Measurements from ENCODE around the gene ACAP3. TPM values are rescaled to one million over a fixed set of nuclear protein-coding genes. Genes with fewer than 3 reads are reported as not detected.

The ACAP3 gene
- total RNA-seq, 1 donor from 2014 or later: 55.7 TPM

DNA sequence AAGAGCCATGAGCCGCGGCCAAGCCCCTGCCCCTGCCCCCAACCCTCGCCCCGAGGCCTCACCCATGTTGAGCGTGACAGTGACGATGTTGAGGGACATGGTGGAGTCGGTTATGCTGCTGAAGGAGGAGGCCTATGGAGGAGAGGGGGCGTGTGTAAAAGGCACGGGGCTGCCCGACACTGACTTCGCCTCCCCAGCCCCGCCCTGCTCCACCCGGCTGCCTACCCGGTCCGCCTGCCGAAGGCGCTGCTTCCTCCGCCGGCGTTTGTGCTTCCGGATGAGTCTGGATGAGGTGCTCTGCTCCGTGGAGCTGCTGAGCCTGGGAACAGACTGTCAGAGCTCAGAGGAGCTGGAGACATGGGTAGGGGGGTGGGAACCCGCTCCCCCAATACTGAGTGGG is 32.5 kb upstream of the ACAP3 start:
- H3K36me3 Mint-ChIP-seq (ENCODE audit: low read depth): peaks cover 27% of the 10 kb centered on the region
- intact Hi-C loops (cut with micrococcal nuclease): no loop called here
- H3K9me3 Mint-ChIP-seq: no peaks in the 10 kb centered on the region
- DNase-seq: no peak
- H3K4me1 Mint-ChIP-seq: peaks cover 2% of the 10 kb centered on the region
- no peak overlapping the region for H3K27ac Mint-ChIP-seq
- no peak overlapping the region for H3K4me3 Mint-ChIP-seq
- H3K27me3 Mint-ChIP-seq: no peaks in the 10 kb centered on the region

DNA sequence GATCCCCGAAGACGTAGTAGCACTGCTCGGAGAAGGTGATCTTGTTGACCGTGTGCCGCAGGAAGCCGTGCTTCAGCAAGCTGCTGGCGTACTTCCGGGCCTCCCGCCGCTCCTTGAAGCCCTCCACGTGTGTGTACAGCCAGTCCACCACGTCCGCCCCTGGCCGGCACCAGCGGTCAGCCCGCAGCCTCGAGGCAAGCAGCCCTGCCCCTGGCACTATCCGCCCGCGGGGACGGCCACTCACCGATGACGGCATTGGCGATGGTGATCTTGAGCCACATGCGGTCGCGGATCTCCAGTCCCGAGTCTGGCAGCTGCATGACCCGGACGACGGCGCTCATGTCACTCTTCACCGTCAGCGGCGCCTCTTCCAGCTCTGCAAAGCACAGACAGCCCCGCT is 30.5 kb upstream of the ACAP3 start:
- Mint-ChIP-seq H3K27me3 (no peaks in the 10 kb centered on the region), H3K4me1 (no peaks in the 10 kb centered on the region), H3K4me3 (no peak overlapping the region), H3K36me3 (ENCODE audit: low read depth) (peaks cover 27% of the 10 kb centered on the region), H3K9me3 (no peaks in the 10 kb centered on the region), H3K27ac (no peak overlapping the region)
- no peak for DNase-seq
- intact Hi-C loops (cut with micrococcal nuclease): no loop called here

DNA sequence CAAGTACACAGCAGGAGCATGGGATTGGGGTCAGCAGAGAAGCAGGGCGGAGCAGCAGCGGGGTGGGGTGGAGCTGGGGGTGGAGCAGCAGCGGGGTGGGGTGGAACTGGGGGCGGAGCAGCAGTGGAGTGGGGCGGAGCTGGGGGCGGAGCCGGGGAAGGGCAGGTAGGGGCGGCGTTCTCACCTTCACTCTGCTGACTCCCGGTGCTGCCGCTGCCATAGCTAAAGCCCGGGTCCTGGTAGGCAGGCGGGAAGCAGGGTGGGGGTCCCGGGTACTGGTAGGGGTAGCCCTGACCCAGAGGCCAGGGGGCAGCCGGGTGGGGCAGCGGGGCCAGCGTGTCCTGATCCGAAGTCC is 30.0 kb upstream of the ACAP3 start:
- DNase-seq: peak; percentile 78
- Mint-ChIP-seq H3K4me1 (no peaks in the 10 kb centered on the region), H3K36me3 (ENCODE audit: low read depth) (peaks cover 27% of the 10 kb centered on the region), H3K27me3 (no peaks in the 10 kb centered on the region), H3K4me3 (no peak overlapping the region), H3K9me3 (no peaks in the 10 kb centered on the region), H3K27ac (no peak overlapping the region)
- intact Hi-C loops (cut with micrococcal nuclease): no loop called here

DNA sequence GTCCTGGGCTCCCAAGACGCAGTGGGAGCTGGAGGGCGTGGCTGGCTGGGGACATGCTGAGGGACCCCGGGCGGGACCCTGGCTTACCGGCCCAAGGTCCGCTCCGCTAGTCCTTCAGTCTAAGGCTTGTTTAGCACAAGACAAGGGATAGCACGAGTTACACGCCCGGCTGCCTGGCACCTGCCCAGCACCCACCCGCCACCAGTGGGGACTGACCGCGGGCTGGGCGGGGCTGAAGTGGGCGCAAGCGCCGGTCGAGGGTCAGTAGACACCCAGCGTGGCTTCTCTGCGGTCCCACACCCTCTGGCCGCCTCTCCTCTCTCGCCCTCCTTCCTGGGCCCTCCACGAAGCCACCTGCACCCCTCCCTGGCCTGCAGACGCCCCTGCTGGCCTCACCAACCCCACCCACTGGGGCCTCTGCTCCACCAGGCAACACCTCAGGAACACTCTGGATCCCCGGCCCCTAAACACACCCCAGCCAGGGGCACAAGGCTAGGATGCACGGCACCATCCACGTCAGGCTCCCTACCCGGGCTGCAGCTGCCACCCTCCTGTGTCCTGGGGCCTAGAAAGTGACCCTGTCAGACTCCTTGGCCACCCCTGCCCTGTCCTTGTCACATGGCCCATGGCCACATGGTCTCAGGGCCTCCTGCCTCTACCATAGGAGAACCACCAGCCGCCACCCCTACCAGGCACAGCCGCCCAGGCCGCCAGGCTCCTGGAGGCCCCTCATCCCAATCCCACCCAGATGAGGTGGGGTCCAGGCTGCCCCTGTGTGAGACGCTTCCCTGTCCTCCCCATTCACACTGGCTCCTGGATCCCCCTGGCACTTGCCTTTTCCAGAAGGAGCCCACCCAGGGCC is 29.4 kb upstream of the ACAP3 start:
- no peaks in the 10 kb centered on the region for H3K9me3 Mint-ChIP-seq
- intact Hi-C loops (cut with micrococcal nuclease): no loop called here
- no peak overlapping the region for H3K27ac Mint-ChIP-seq
- H3K27me3 Mint-ChIP-seq: no peaks in the 10 kb centered on the region
- DNase-seq: no peak
- H3K4me3 Mint-ChIP-seq: no peak overlapping the region
- H3K4me1 Mint-ChIP-seq: no peaks in the 10 kb centered on the region
- peaks cover 27% of the 10 kb centered on the region for H3K36me3 Mint-ChIP-seq (ENCODE audit: low read depth)

DNA sequence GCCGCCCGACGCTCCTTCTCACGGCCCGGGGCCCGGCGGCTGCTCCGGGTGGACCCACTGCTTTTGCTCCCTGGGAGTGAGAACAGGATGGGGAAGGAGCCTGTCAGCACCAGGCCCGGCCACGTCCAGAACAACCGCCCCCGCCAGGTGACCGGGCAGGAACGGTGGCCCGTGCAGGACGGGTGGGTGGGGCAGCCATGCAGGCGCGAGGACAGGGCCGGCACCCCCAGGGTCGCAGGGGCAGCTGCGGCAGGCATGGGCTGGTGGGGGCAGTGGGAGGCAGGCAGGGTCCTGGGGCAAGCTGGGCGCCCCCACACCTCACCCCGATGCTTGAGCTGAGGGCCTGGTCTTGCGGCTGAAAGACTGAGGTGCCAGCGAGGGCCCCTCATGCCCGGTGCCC is 28.7 kb upstream of the ACAP3 start:
- no peaks in the 10 kb centered on the region for H3K9me3 Mint-ChIP-seq
- no peak overlapping the region for H3K4me3 Mint-ChIP-seq
- no peaks in the 10 kb centered on the region for H3K27me3 Mint-ChIP-seq
- peaks cover 27% of the 10 kb centered on the region for H3K36me3 Mint-ChIP-seq (ENCODE audit: low read depth)
- H3K4me1 Mint-ChIP-seq: no peaks in the 10 kb centered on the region
- intact Hi-C loops (cut with micrococcal nuclease): no loop called here
- H3K27ac Mint-ChIP-seq: no peak overlapping the region
- DNase-seq: no peak

DNA sequence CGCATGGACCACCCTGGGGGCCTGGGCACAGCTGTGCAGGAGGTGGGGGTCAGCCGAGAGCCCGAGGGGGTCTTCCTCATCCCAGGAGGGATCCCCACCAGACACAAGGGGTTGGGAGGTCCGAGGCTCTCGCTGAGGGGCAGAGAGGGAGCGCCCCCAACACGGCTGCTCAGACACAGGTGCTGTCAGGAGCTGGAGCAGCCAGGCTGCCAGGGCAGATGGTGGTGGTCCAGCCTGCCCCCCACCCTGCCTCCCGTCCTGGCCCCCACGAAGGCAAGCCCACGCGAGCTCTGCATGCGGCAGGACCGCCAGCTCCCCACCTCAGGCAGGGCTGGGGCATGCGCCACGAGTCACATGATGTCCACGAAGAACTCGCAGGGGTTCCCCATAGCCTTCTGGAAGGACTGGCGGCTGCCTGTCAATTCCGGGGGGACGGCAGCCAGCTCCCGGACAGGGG is 28.1 kb upstream of the ACAP3 start:
- no peak overlapping the region for H3K27ac Mint-ChIP-seq
- no peaks in the 10 kb centered on the region for H3K27me3 Mint-ChIP-seq
- intact Hi-C loops (cut with micrococcal nuclease): no loop called here
- H3K36me3 Mint-ChIP-seq (ENCODE audit: low read depth): peaks cover 21% of the 10 kb centered on the region
- H3K4me1 Mint-ChIP-seq: no peaks in the 10 kb centered on the region
- H3K4me3 Mint-ChIP-seq: no peak overlapping the region
- H3K9me3 Mint-ChIP-seq: no peaks in the 10 kb centered on the region
- DNase-seq: no peak

DNA sequence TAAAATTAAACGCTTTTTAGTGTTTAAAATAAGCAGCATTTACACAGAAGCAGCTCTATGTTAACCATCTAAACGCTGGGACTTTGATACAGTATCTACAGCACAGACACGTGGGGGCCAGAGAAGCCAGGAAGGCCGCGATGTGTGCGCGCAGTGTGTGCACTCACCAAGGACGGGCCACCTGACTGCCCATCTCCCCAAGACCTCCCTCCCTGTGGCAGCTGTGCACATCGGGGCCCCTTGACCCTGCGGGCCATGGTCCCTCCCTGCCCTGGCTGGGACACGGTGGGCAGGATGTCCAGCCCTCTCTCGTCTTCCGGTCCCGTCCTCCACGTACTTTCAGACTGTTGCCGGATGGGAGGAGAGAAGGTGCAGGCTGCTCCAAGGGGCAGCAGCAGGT is 27.6 kb upstream of the ACAP3 start:
- Mint-ChIP-seq H3K9me3 (no peaks in the 10 kb centered on the region), H3K36me3 (ENCODE audit: low read depth) (peaks cover 16% of the 10 kb centered on the region), H3K27me3 (no peaks in the 10 kb centered on the region), H3K4me1 (no peaks in the 10 kb centered on the region), H3K27ac (no peak overlapping the region), H3K4me3 (no peak overlapping the region)
- intact Hi-C loops (cut with micrococcal nuclease): no loop called here
- DNase-seq: no peak

DNA sequence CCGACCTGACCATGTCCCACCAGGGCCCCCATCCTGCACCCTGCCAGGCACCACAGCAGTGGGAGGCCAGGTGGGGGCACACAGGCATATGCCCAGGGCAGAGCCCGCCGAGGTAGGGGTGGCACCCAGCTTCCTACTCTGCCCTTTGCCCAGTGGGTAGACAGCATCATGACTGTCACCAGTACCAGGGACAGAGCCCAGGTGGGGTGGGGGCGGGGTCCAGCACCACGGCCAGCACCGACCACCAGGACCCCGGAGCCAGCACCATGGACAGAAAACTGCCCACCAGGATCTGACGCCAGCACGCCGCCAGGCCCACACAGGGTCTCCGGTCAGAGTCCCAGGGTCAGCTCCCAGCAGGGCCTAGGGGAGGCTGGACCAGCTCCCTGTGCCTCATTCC is 27.1 kb upstream of the ACAP3 start:
- H3K4me3 Mint-ChIP-seq: no peak overlapping the region
- no peaks in the 10 kb centered on the region for H3K9me3 Mint-ChIP-seq
- no peak overlapping the region for H3K27ac Mint-ChIP-seq
- DNase-seq: no peak
- H3K4me1 Mint-ChIP-seq: peaks cover under 1% of the 10 kb centered on the region
- H3K36me3 Mint-ChIP-seq (ENCODE audit: low read depth): peaks cover 11% of the 10 kb centered on the region
- intact Hi-C loops (cut with micrococcal nuclease): no loop called here
- no peaks in the 10 kb centered on the region for H3K27me3 Mint-ChIP-seq

DNA sequence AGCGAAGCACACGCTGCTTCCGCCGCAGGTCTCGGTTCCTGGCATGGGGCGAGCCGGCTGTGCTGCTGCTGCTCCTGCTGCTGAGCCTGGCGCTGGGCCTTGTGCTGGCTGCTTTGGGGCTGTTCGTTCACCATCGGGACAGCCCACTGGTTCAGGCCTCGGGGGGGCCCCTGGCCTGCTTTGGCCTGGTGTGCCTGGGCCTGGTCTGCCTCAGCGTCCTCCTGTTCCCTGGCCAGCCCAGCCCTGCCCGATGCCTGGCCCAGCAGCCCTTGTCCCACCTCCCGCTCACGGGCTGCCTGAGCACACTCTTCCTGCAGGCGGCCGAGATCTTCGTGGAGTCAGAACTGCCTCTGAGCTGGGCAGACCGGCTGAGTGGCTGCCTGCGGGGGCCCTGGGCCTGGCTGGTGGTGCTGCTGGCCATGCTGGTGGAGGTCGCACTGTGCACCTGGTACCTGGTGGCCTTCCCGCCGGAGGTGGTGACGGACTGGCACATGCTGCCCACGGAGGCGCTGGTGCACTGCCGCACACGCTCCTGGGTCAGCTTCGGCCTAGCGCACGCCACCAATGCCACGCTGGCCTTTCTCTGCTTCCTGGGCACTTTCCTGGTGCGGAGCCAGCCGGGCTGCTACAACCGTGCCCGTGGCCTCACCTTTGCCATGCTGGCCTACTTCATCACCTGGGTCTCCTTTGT is 26.0 kb upstream of the ACAP3 start:
- H3K9me3 Mint-ChIP-seq: no peaks in the 10 kb centered on the region
- no peak overlapping the region for H3K27ac Mint-ChIP-seq
- H3K27me3 Mint-ChIP-seq: no peaks in the 10 kb centered on the region
- peaks cover 6% of the 10 kb centered on the region for H3K36me3 Mint-ChIP-seq (ENCODE audit: low read depth)
- no peak for DNase-seq
- intact Hi-C loops (cut with micrococcal nuclease): no loop called here
- H3K4me3 Mint-ChIP-seq: no peak overlapping the region
- H3K4me1 Mint-ChIP-seq: peaks cover 2% of the 10 kb centered on the region

DNA sequence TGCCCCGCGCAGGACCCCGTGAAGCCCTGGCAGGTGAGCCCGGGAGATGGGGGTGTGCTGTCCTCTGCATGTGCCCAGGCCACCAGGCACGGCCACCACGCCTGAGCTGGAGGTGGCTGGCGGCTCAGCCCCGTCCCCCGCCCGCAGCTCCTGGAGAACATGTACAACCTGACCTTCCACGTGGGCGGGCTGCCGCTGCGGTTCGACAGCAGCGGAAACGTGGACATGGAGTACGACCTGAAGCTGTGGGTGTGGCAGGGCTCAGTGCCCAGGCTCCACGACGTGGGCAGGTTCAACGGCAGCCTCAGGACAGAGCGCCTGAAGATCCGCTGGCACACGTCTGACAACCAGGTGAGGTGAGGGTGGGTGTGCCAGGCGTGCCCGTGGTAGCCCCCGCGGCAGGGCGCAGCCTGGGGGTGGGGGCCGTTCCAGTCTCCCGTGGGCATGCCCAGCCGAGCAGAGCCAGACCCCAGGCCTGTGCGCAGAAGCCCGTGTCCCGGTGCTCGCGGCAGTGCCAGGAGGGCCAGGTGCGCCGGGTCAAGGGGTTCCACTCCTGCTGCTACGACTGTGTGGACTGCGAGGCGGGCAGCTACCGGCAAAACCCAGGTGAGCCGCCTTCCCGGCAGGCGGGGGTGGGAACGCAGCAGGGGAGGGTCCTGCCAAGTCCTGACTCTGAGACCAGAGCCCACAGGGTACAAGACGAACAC is 25.2 kb upstream of the ACAP3 start:
- no peak overlapping the region for H3K27ac Mint-ChIP-seq
- H3K4me3 Mint-ChIP-seq: no peak overlapping the region
- intact Hi-C loops (cut with micrococcal nuclease): no loop called here
- DNase-seq: no peak
- H3K27me3 Mint-ChIP-seq: no peaks in the 10 kb centered on the region
- no peaks in the 10 kb centered on the region for H3K9me3 Mint-ChIP-seq
- peaks cover 2% of the 10 kb centered on the region for H3K36me3 Mint-ChIP-seq (ENCODE audit: low read depth)
- H3K4me1 Mint-ChIP-seq: peaks cover 2% of the 10 kb centered on the region

DNA sequence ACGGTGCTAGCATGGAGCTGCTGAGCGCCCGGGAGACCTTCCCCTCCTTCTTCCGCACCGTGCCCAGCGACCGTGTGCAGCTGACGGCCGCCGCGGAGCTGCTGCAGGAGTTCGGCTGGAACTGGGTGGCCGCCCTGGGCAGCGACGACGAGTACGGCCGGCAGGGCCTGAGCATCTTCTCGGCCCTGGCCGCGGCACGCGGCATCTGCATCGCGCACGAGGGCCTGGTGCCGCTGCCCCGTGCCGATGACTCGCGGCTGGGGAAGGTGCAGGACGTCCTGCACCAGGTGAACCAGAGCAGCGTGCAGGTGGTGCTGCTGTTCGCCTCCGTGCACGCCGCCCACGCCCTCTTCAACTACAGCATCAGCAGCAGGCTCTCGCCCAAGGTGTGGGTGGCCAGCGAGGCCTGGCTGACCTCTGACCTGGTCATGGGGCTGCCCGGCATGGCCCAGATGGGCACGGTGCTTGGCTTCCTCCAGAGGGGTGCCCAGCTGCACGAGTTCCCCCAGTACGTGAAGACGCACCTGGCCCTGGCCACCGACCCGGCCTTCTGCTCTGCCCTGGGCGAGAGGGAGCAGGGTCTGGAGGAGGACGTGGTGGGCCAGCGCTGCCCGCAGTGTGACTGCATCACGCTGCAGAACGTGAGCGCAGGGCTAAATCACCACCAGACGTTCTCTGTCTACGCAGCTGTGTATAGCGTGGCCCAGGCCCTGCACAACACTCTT is 24.5 kb upstream of the ACAP3 start:
- intact Hi-C loops (cut with micrococcal nuclease): no loop called here
- Mint-ChIP-seq H3K4me1 (peaks cover 2% of the 10 kb centered on the region), H3K27ac (no peak overlapping the region), H3K9me3 (no peaks in the 10 kb centered on the region), H3K4me3 (no peak overlapping the region), H3K36me3 (ENCODE audit: low read depth) (no peaks in the 10 kb centered on the region), H3K27me3 (no peaks in the 10 kb centered on the region)
- no peak for DNase-seq

DNA sequence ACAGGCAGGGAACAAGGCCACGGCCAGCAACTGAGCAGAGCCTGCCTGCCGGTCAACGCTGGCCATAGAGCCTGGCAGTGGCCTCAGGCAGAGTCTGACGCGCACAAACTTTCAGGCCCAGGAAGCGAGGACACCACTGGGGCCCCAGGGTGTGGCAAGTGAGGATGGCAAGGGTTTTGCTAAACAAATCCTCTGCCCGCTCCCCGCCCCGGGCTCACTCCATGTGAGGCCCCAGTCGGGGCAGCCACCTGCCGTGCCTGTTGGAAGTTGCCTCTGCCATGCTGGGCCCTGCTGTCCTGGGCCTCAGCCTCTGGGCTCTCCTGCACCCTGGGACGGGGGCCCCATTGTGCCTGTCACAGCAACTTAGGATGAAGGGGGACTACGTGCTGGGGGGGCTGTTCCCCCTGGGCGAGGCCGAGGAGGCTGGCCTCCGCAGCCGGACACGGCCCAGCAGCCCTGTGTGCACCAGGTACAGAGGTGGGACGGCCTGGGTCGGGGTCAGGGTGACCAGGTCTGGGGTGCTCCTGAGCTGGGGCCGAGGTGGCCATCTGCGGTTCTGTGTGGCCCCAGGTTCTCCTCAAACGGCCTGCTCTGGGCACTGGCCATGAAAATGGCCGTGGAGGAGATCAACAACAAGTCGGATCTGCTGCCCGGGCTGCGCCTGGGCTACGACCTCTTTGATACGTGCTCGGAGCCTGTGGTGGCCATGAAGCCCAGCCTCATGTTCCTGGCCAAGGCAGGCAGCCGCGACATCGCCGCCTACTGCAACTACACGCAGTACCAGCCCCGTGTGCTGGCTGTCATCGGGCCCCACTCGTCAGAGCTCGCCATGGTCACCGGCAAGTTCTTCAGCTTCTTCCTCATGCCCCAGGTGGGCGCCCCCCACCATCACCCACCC is 23.6 kb upstream of the ACAP3 start, which contains the start of gene TAS1R3:
Gene TAS1R3, plus strand, starts transcription at position 213 of the 898 bp plus-strand sequence. Its CDS starts 66 bp downstream, at position 279.
- Mint-ChIP-seq H3K36me3 (ENCODE audit: low read depth) (no peaks in the 10 kb centered on the region), H3K4me3 (no peak within 1 kb of the TSS), H3K9me3 (no peaks in the 10 kb centered on the region), H3K4me1 (peaks cover 2% of the 10 kb centered on the region), H3K27ac (no peak within 1 kb of the TSS), H3K27me3 (no peaks in the 10 kb centered on the region)
- intact Hi-C loops (cut with micrococcal nuclease): no loop called here
- DNase-seq: no peak
